GF-D8 (cell line): ENCODE measurements around the gene OR7D2.

Experiments
- DNase-seq: peaks from one replicate; lab custom pipeline; 2025; lab: John Stamatoyannopoulos, UW

Gene OR7D2

GRCh38 chr19:9205501-9206113, 26.8 kb downstream of the OR7D2 start:
- DNase-seq: peak; percentile 5

- no peak for DNase-seq
These were observed 40.7 kb downstream of the OR7D2 start, which contains the start of gene OR7D4 for GRCh38 chr19:9219489-9219888. TSS of gene OR7D4 (minus strand) at chr19:9219589. CDS start at chr19:9214837, 4,752 bp downstream.
